GM10266 (cell line): Measurements from ENCODE around the gene TEX52.

ENCODE experiments used
- DNase-seq: peaks from one replicate; pipeline ENCODE4 v3.0.0; 2012; ENCODE audit errors: extremely low spot score
- CTCF ChIP-seq: IDR thresholded peaks from 2 replicates; pipeline ENCODE4 v1.5.1; 2012; ENCODE audit warnings: mild to moderate bottlenecking, low read depth; ENCODE audit not compliant: control insufficient read depth, insufficient read depth; ENCODE audit errors: missing control alignments

Gene TEX52

GRCh38 chr12:2836574-2836973 is 20.3 kb downstream of the TEX52 start:
- DNase-seq: no peak
- no peak for TF ChIP-seq CTCF

GRCh38 chr12:2835691-2836403 is 21.0 kb downstream of the TEX52 start:
- DNase-seq: no peak
- no peak for TF ChIP-seq CTCF

- DNase-seq: no peak
- no peak for TF ChIP-seq CTCF
Measured at GRCh38 chr12:2834581-2835491, 22.0 kb downstream of the TEX52 start, which contains the start of gene NRIP2. TSS of gene NRIP2 (minus strand) at chr12:2835035. CDS start at chr12:2834983, 52 bp downstream.

- TF ChIP-seq CTCF: no peak
- no peak for DNase-seq
Measured at GRCh38 chr12:2833810-2834209, 23.0 kb downstream of the TEX52 start.

- no peak for DNase-seq
- TF ChIP-seq CTCF: no peak
Measured at GRCh38 chr12:2833327-2833726, 23.5 kb downstream of the TEX52 start.

GRCh38 chr12:2832550-2833127 is 24.2 kb downstream of the TEX52 start:
- no peak for TF ChIP-seq CTCF
- no peak for DNase-seq
